ENCODE data around the gene CCDC12. TPM values are rescaled to one million over a fixed set of nuclear protein-coding genes. Genes with fewer than 3 reads are reported as not detected.
A peak's percentile ranks its signal among the peaks of the same experiment; 100 is the strongest.

The CCDC12 gene
- total and polyA plus RNA-seq, 9 of the 15 experiments (the other 6 are each of a cell fraction or from before 2014, with no cell fraction given), result 8.9 to 201 (median 86.9) TPM

DNA sequence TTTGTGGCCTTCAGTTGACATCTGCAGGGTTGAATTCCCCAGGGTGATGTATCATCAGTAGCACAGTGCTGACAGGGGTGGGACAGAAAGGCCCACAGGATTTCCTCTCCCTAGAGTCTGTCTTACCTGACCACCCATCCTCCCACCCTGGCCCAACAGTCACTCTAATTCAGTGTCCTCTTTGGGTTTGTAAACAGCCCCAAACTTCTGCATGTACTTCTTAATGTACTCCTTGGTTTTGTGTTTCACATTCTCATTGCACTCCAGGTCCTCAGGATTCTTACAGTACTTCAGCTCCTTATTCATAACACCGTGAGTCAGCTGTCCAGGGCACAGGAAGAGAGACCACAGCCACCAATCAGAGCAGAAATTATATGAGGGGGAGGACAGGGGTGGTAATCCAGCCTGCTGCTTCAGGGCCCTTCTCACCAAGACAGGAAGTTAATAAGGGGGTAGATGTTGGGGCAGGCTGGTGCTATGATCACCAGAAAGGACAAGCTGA is 40.4 kb upstream of the CCDC12 start (continued):
- TF ChIP-seq ESRRB (CRISPR knock-in tag; IDR thresholded peaks at IDR 0.05; ENCODE audit: borderline replicate concordance), result no peak
- no peak for TF ChIP-seq SMARCB1 (IDR thresholded peaks at IDR 0.05; ENCODE audit: insufficient read length, low read depth)
- TF ChIP-seq ILK (tag; IDR thresholded peaks at IDR 0.05; ENCODE audit: borderline replicate concordance, low read depth), result no peak
- TF ChIP-seq ZNF75A (CRISPR knock-in tag; IDR thresholded peaks at IDR 0.05), result no peak
- TF ChIP-seq HOXB6 (CRISPR knock-in tag; IDR thresholded peaks at IDR 0.05; ENCODE audit: borderline replicate concordance), result no peak
- TF ChIP-seq POLR2H (tag; IDR thresholded peaks at IDR 0.05; ENCODE audit: low read depth), result no peak
- TF ChIP-seq FOS (IDR thresholded peaks at IDR 0.05; ENCODE audit: extremely low read depth, insufficient read length), result no peak
- TF ChIP-seq ZNF282 (CRISPR knock-in tag; IDR thresholded peaks at IDR 0.05), result no peak
- TF ChIP-seq CBFA2T3 (IDR thresholded peaks at IDR 0.05), result peak; percentile 49
- TF ChIP-seq, protein P1, sequence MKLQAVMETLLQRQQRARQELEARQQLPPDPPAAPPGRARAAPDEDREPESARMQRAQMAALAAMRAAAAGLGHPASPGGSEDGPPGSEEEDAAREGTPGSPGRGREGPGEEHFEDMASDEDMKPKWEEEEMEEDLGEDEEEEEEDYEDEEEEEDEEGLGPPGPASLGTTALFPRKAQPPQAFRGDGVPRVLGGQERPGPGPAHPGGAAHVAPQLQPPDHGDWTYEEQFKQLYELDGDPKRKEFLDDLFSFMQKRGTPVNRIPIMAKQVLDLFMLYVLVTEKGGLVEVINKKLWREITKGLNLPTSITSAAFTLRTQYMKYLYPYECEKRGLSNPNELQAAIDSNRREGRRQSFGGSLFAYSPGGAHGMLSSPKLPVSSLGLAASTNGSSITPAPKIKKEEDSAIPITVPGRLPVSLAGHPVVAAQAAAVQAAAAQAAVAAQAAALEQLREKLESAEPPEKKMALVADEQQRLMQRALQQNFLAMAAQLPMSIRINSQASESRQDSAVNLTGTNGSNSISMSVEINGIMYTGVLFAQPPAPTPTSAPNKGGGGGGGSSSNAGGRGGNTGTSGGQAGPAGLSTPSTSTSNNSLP (IDR thresholded peaks at IDR 0.05; ENCODE audit: borderline replicate concordance, low read depth, low read length), result peak; percentile 91; the same call in 1 of the 2 replicates
- peak; percentile 62 to 77; a peak in 3 of 4 replicates for TF ChIP-seq FOXK2 (conservative IDR thresholded peaks at IDR 0.05 in 1 of 2, IDR thresholded peaks at IDR 0.05 in 1 of 2; ENCODE audit: low read depth in 2 of 2)
- TF ChIP-seq, protein P2, sequence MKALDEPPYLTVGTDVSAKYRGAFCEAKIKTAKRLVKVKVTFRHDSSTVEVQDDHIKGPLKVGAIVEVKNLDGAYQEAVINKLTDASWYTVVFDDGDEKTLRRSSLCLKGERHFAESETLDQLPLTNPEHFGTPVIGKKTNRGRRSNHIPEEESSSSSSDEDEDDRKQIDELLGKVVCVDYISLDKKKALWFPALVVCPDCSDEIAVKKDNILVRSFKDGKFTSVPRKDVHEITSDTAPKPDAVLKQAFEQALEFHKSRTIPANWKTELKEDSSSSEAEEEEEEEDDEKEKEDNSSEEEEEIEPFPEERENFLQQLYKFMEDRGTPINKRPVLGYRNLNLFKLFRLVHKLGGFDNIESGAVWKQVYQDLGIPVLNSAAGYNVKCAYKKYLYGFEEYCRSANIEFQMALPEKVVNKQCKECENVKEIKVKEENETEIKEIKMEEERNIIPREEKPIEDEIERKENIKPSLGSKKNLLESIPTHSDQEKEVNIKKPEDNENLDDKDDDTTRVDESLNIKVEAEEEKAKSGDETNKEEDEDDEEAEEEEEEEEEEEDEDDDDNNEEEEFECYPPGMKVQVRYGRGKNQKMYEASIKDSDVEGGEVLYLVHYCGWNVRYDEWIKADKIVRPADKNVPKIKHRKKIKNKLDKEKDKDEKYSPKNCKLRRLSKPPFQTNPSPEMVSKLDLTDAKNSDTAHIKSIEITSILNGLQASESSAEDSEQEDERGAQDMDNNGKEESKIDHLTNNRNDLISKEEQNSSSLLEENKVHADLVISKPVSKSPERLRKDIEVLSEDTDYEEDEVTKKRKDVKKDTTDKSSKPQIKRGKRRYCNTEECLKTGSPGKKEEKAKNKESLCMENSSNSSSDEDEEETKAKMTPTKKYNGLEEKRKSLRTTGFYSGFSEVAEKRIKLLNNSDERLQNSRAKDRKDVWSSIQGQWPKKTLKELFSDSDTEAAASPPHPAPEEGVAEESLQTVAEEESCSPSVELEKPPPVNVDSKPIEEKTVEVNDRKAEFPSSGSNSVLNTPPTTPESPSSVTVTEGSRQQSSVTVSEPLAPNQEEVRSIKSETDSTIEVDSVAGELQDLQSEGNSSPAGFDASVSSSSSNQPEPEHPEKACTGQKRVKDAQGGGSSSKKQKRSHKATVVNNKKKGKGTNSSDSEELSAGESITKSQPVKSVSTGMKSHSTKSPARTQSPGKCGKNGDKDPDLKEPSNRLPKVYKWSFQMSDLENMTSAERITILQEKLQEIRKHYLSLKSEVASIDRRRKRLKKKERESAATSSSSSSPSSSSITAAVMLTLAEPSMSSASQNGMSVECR (CRISPR knock-in tag; IDR thresholded peaks at IDR 0.05), result peak; percentile 63; the same call in 1 of the 2 replicates
- no peak for TF ChIP-seq EHMT2 (IDR thresholded peaks at IDR 0.05)
- TF ChIP-seq NRF1 (conservative IDR thresholded peaks at IDR 0.05 in 1 of 2, IDR thresholded peaks at IDR 0.05 in 1 of 2), result peak in 1 of 2 experiments; percentile 42; a peak in 2 of 4 replicates
- TF ChIP-seq, protein P3, sequence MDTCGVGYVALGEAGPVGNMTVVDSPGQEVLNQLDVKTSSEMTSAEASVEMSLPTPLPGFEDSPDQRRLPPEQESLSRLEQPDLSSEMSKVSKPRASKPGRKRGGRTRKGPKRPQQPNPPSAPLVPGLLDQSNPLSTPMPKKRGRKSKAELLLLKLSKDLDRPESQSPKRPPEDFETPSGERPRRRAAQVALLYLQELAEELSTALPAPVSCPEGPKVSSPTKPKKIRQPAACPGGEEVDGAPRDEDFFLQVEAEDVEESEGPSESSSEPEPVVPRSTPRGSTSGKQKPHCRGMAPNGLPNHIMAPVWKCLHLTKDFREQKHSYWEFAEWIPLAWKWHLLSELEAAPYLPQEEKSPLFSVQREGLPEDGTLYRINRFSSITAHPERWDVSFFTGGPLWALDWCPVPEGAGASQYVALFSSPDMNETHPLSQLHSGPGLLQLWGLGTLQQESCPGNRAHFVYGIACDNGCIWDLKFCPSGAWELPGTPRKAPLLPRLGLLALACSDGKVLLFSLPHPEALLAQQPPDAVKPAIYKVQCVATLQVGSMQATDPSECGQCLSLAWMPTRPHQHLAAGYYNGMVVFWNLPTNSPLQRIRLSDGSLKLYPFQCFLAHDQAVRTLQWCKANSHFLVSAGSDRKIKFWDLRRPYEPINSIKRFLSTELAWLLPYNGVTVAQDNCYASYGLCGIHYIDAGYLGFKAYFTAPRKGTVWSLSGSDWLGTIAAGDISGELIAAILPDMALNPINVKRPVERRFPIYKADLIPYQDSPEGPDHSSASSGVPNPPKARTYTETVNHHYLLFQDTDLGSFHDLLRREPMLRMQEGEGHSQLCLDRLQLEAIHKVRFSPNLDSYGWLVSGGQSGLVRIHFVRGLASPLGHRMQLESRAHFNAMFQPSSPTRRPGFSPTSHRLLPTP (IDR thresholded peaks at IDR 0.05; ENCODE audit: borderline replicate concordance, extremely low read depth, insufficient read length), result no peak
- no peak for TF ChIP-seq BRCA1 (IDR thresholded peaks at IDR 0.05)
- TF ChIP-seq BRCA1 (CRISPR knock-in tag; IDR thresholded peaks at IDR 0.05), result no peak
- no peak for TF ChIP-seq RBBP5 (IDR thresholded peaks at IDR 0.05; ENCODE audit: borderline replicate concordance, insufficient read depth, low read length, poor library complexity, severe bottlenecking)
